ENCODE data around the gene SLC26A8. TPM values are rescaled to one million over a fixed set of nuclear protein-coding genes. Genes with fewer than 3 reads are reported as not detected.

Gene SLC26A8
- total and polyA plus RNA-seq, 2 experiments from 2014 or later = 0.37 TPM; not detected in 1

GRCh38 chr6:36061236-36061635 is 36.8 kb upstream of the SLC26A8 start:
- H3K27ac ChIP-seq = no peak overlapping the region
- peaks cover 21% of the 10 kb centered on the region for H3K4me1 ChIP-seq (ENCODE audit: low read depth)
- no peak for DNase-seq (ENCODE audit: low read depth in 1 of 2, low spot score in 1 of 2)
- H3K4me3 ChIP-seq = no peak overlapping the region
- H3K36me3 ChIP-seq = peaks cover 8% of the 10 kb centered on the region
- H3K27me3 ChIP-seq = no peaks in the 10 kb centered on the region
- H3K9me3 ChIP-seq (ENCODE audit: low read depth) = no peaks in the 10 kb centered on the region
- TF ChIP-seq CTCF (IDR thresholded peaks at IDR 0.05; ENCODE audit: low read depth, low read length) = no peak

GRCh38 chr6:36056178-36056577 is 31.7 kb upstream of the SLC26A8 start:
- H3K27ac ChIP-seq = no peak overlapping the region
- peaks cover 2% of the 10 kb centered on the region for H3K36me3 ChIP-seq
- H3K4me1 ChIP-seq (ENCODE audit: low read depth) = peaks cover 39% of the 10 kb centered on the region
- DNase-seq (ENCODE audit: low read depth in 1 of 2, low spot score in 1 of 2) = no peak
- no peaks in the 10 kb centered on the region for H3K27me3 ChIP-seq
- H3K4me3 ChIP-seq = no peak overlapping the region
- TF ChIP-seq CTCF (IDR thresholded peaks at IDR 0.05; ENCODE audit: low read depth, low read length) = no peak
- H3K9me3 ChIP-seq (ENCODE audit: low read depth) = no peaks in the 10 kb centered on the region

- H3K27ac ChIP-seq = peak overlapping the region; percentile 73
- H3K36me3 ChIP-seq = no peaks in the 10 kb centered on the region
- no peaks in the 10 kb centered on the region for H3K9me3 ChIP-seq (ENCODE audit: low read depth)
- DNase-seq (ENCODE audit: low read depth in 1 of 2, low spot score in 1 of 2) = peak in 1 of 2 donors; percentile 23
- H3K4me1 ChIP-seq (ENCODE audit: low read depth) = peaks cover 39% of the 10 kb centered on the region
- H3K4me3 ChIP-seq = no peak overlapping the region
- H3K27me3 ChIP-seq = no peaks in the 10 kb centered on the region
- TF ChIP-seq CTCF (IDR thresholded peaks at IDR 0.05; ENCODE audit: low read depth, low read length) = no peak
These were observed 30.5 kb upstream of the SLC26A8 start for GRCh38 chr6:36054956-36055355.

DNA sequence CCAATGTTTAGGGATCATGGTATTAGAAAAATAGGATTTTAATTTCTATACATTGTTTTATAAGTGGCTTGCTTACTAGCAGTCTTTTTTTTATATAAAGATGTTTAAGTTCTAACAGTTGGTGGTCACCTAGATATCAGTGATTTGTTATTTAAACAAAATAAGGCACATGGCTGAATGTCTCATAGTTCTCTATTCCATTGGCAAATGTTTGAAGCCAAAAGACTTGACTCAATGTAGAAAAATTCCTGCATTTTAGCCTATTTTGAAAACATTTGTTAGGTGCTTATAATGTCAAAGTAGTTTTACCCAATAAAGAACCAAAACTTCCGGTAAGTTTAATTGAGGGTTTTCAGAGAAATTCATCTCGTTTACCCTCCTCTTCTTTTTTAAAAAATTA is 30.0 kb upstream of the SLC26A8 start:
- no peak for DNase-seq (ENCODE audit: low read depth in 1 of 2, low spot score in 1 of 2)
- no peak for TF ChIP-seq CTCF (IDR thresholded peaks at IDR 0.05; ENCODE audit: low read depth, low read length)

GRCh38 chr6:36053878-36054277 is 29.4 kb upstream of the SLC26A8 start:
- H3K36me3 ChIP-seq = no peaks in the 10 kb centered on the region

More for the DNA sequence above, 30.0 kb upstream of the SLC26A8 start:
- peak overlapping the region; percentile 73 for H3K27ac ChIP-seq
- H3K36me3 ChIP-seq = no peaks in the 10 kb centered on the region
- H3K27me3 ChIP-seq = no peaks in the 10 kb centered on the region
- peaks cover 39% of the 10 kb centered on the region for H3K4me1 ChIP-seq (ENCODE audit: low read depth)
- H3K4me3 ChIP-seq = no peak overlapping the region
- H3K9me3 ChIP-seq (ENCODE audit: low read depth) = no peaks in the 10 kb centered on the region

More at GRCh38 chr6:36053878-36054277, 29.4 kb upstream of the SLC26A8 start:
- no peak overlapping the region for H3K4me3 ChIP-seq
- no peak for TF ChIP-seq CTCF (IDR thresholded peaks at IDR 0.05; ENCODE audit: low read depth, low read length)
- DNase-seq (ENCODE audit: low read depth in 1 of 2, low spot score in 1 of 2) = peak in 1 of 2 donors; percentile 56
- no peaks in the 10 kb centered on the region for H3K9me3 ChIP-seq (ENCODE audit: low read depth)
- no peaks in the 10 kb centered on the region for H3K27me3 ChIP-seq
- peaks cover 39% of the 10 kb centered on the region for H3K4me1 ChIP-seq (ENCODE audit: low read depth)
- H3K27ac ChIP-seq = peak overlapping the region; percentile 73
